SH-SY5Y (cell line): ENCODE results near the gene DMAC2L.

ENCODE experiments used
- GATA2 ChIP-seq: IDR thresholded peaks from 2 replicates; pipeline ENCODE4 v1.6.1; 2011; ENCODE audit warnings: mild to moderate bottlenecking, low read depth, low read length
- GATA3 ChIP-seq: IDR thresholded peaks from 2 replicates; pipeline ENCODE4 v1.6.1; 2011; ENCODE audit warnings: low read depth, mild to moderate bottlenecking, low read length, moderate library complexity

DNA sequence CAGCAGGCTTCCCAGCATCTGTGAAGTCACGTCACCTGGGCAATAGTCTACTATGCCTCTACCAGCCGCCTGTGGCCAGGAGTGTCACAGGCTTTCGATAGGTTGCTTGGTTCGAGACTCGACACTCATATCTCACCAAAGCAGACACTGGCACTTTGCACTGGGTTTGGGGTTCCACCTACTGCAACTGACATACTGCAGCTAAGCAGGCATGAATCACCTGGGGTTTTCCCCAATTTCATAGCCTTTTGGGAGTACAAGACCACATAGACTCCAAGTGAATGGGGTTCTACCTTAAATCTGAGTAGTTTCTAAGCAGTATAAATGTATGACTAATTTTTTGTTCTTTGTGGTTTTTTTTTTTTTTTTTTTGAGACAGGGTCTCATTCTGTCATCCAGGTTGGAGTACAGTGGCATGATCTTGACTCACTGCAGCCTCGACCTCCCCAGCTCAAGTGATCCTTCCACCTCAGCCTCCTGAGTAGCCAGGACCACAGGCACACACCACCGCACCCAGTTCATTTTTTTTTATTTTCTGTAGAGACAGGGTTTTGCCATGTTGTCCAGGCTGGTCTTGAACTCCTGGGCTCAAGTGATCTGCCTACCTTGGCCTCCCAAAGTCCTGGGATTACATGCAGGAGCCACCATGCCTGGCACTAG is 32.1 kb downstream of the DMAC2L start:
- TF ChIP-seq GATA3: no peak
- TF ChIP-seq GATA2: no peak
